ENCODE results near the gene SIGLEC1.

The SIGLEC1 gene

GRCh38 chr20:3678198-3678597, 34.2 kb downstream of the SIGLEC1 start:
- DNase-seq (ENCODE audit: low read depth in 1 of 2, low spot score in 1 of 2): no peak
- Histone ChIP-seq H3K4me3 (replicated peaks; ENCODE audit: insufficient read depth, low read length) (no peak overlapping the region), H3K27ac (replicated peaks) (no peak overlapping the region), H3K27me3 (ENCODE audit: insufficient read depth, poor library complexity, severe bottlenecking) (peaks cover 72% of the 10 kb centered on the region)
- no peak for TF ChIP-seq REST (IDR thresholded peaks at IDR 0.05; ENCODE audit: insufficient replicate concordance, low read depth)
- TF ChIP-seq POLR2AphosphoS5 (IDR thresholded peaks at IDR 0.05; ENCODE audit: low read depth): no peak
- no peak for TF ChIP-seq SPI1 (IDR thresholded peaks at IDR 0.05; ENCODE audit: borderline replicate concordance, low read depth)
- no peak for TF ChIP-seq GABPA (IDR thresholded peaks at IDR 0.05; ENCODE audit: low read depth)
- TF ChIP-seq CTCF (IDR thresholded peaks at IDR 0.05; ENCODE audit: insufficient read depth, low read length): no peak

GRCh38 chr20:3677733-3678132, 34.7 kb downstream of the SIGLEC1 start:
- DNase-seq (ENCODE audit: low read depth in 1 of 2, low spot score in 1 of 2): no peak
- H3K4me3 ChIP-seq (replicated peaks; ENCODE audit: insufficient read depth, low read length): no peak overlapping the region
- no peak overlapping the region for H3K27ac ChIP-seq (replicated peaks)
- peaks cover 75% of the 10 kb centered on the region for H3K27me3 ChIP-seq (ENCODE audit: insufficient read depth, poor library complexity, severe bottlenecking)
- no peak for TF ChIP-seq REST (IDR thresholded peaks at IDR 0.05; ENCODE audit: insufficient replicate concordance, low read depth)
- TF ChIP-seq SPI1 (IDR thresholded peaks at IDR 0.05; ENCODE audit: borderline replicate concordance, low read depth): no peak
- no peak for TF ChIP-seq POLR2AphosphoS5 (IDR thresholded peaks at IDR 0.05; ENCODE audit: low read depth)
- TF ChIP-seq GABPA (IDR thresholded peaks at IDR 0.05; ENCODE audit: low read depth): no peak
- TF ChIP-seq CTCF (IDR thresholded peaks at IDR 0.05; ENCODE audit: insufficient read depth, low read length): no peak

GRCh38 chr20:3674995-3675900, 37.2 kb downstream of the SIGLEC1 start:
- Histone ChIP-seq H3K4me3 (replicated peaks; ENCODE audit: insufficient read depth, low read length) (no peak overlapping the region), H3K27ac (replicated peaks) (no peak overlapping the region), H3K27me3 (ENCODE audit: insufficient read depth, poor library complexity, severe bottlenecking) (peaks cover 74% of the 10 kb centered on the region)
- TF ChIP-seq REST (IDR thresholded peaks at IDR 0.05; ENCODE audit: insufficient replicate concordance, low read depth): no peak
- no peak for TF ChIP-seq SPI1 (IDR thresholded peaks at IDR 0.05; ENCODE audit: borderline replicate concordance, low read depth)
- no peak for TF ChIP-seq GABPA (IDR thresholded peaks at IDR 0.05; ENCODE audit: low read depth)
- no peak for TF ChIP-seq CTCF (IDR thresholded peaks at IDR 0.05; ENCODE audit: insufficient read depth, low read length)
- TF ChIP-seq POLR2AphosphoS5 (IDR thresholded peaks at IDR 0.05; ENCODE audit: low read depth): no peak
- DNase-seq (ENCODE audit: low read depth in 1 of 2, low spot score in 1 of 2): no peak
